Ammon's horn (tissue), 1 donor: Measurements from ENCODE around the gene SLC7A4.

Source experiments
- DNase-seq: peaks from one replicate; pipeline ENCODE4 v3.0.0-alpha.2; 2016; ENCODE audit warnings: low spot score

The SLC7A4 gene

GRCh38 chr22:20997536-20998257 lies 34.7 kb downstream of the SLC7A4 start:
- DNase-seq, result no peak

GRCh38 chr22:20996598-20997535 lies 35.5 kb downstream of the SLC7A4 start:
- no peak for DNase-seq

- no peak for DNase-seq
Measured at GRCh38 chr22:20996031-20996410, 36.3 kb downstream of the SLC7A4 start.

- no peak for DNase-seq
Measured at GRCh38 chr22:20995329-20996030, 36.9 kb downstream of the SLC7A4 start.

- DNase-seq, result no peak
Measured at GRCh38 chr22:20994902-20995241, 37.5 kb downstream of the SLC7A4 start.

GRCh38 chr22:20994128-20994901 lies 38.0 kb downstream of the SLC7A4 start:
- DNase-seq, result no peak

- no peak for DNase-seq
Measured at GRCh38 chr22:20993304-20994127, 38.8 kb downstream of the SLC7A4 start.

- no peak for DNase-seq
Measured at GRCh38 chr22:20992456-20993303, 39.7 kb downstream of the SLC7A4 start.

- no peak for DNase-seq
Measured at GRCh38 chr22:20992056-20992442, 40.3 kb downstream of the SLC7A4 start.

- DNase-seq, result no peak
Measured at GRCh38 chr22:20991252-20992055, 40.9 kb downstream of the SLC7A4 start.

GRCh38 chr22:20990184-20991180 lies 41.9 kb downstream of the SLC7A4 start:
- DNase-seq, result no peak

GRCh38 chr22:20989323-20990138 lies 42.8 kb downstream of the SLC7A4 start:
- no peak for DNase-seq

- DNase-seq, result no peak
Measured at GRCh38 chr22:20988573-20989322, 43.6 kb downstream of the SLC7A4 start.

GRCh38 chr22:20987375-20987774 lies 45.0 kb downstream of the SLC7A4 start:
- no peak for DNase-seq

- no peak for DNase-seq
Measured at GRCh38 chr22:20986365-20986764, 46.0 kb downstream of the SLC7A4 start.

- no peak for DNase-seq
Measured at GRCh38 chr22:20985720-20986119, 46.6 kb downstream of the SLC7A4 start.
